NCI-H524 treated with DMSO at 0.1 percent for 48 hours (cell line): ENCODE results near the gene SLC12A4.

Experiments
- DNase-seq: peaks from one replicate; lab custom pipeline; 2025; lab: John Stamatoyannopoulos, UW

SLC12A4 gene

DNA sequence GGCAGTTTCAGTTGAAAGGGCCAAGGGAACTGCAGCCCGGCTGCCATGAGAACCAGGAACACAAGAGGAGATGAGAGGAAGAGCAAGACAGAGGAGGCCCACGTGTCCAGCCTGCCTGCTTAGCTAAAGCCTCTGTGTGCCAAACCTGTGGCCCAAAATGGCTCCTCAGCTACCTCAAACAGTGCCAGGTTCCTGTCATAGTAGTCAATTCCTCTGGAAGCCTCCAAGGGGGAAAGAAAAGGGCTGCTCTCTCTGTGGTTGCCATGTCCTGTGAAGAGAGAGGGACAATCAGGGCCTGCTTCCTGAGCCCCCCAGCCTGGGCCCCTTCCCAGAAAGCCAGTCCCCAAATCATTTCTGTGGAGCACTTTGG, 5.2 kb downstream of the SLC12A4 start:
- no peak for DNase-seq

DNA sequence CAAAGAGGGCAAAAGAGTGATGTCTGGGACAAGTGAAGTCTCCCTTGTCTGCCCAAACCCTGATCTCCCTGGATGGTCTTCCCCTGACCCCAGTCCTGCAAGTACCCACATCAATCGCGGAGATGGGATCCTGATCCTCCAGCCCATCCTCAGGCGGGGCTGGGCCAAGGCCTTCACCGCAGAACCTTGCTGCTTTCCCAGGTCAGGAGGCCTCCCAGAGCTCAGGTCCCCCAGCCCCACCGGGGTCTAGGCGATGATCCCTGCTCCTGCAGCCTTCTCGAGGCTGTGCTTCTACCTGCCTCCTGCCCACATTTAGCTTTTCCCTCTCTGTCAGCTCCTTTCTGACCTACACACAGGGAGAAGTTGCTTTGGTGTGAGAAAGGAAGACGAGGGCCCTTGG, 6.3 kb downstream of the SLC12A4 start:
- DNase-seq = no peak

DNA sequence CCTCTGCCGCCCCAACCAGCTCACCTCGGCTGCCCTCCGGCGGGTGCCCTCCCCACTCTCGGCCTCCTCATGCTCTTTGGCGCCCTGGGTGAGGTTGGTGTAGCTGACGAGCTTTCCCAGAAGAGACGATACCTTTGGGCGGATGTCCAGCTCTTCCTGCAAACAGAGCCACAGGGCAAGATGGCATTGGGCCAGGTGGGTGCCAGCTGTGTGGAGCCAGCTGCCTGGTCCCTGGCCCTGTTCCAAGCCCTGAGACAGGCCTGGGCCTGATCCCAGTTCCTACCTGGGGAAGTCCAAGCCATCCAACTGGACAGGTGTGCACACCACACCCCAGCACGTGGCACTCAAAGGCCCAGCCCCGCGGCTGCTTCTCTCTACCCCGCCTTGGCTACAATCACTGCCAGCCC, 6.9 kb downstream of the SLC12A4 start:
- no peak for DNase-seq

DNA sequence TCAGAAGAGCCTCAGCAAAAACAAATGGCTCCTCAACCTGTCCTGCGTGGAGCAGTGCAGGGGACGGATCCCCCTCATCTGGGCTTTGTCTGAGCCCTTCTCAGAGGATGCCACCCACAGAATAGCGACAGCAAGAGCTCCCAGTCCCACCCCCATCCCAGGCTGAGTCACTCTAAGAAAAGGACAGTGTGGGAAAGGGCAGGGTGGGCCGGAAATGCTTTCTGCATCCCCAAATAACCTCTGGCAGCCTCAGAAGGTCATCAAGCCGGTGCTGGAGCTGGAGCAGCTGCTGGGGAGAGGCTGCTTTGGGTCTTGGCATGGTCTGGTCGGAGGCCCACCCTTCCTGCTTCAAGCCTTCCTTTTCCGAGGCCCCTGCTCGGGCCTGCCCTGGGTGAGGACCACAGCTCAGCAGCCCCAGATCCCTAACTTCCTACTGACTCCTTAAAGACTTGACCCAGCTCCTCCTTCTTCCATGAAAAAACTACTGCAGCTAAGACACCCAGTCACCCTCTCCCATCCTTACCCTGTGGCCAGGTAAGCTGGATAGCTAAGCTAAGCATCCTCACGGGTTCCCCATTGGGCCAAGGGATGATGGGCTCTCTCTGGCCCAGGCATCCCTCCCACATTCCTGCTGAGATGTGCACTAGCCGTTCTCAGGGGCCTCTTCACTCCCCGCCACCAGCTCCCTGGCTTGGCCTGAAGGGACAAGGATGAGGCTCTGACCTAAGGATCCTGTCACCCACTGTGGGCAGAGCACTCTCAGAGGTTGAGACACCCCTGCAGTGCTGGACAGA, 8.7 kb downstream of the SLC12A4 start:
- no peak for DNase-seq

DNA sequence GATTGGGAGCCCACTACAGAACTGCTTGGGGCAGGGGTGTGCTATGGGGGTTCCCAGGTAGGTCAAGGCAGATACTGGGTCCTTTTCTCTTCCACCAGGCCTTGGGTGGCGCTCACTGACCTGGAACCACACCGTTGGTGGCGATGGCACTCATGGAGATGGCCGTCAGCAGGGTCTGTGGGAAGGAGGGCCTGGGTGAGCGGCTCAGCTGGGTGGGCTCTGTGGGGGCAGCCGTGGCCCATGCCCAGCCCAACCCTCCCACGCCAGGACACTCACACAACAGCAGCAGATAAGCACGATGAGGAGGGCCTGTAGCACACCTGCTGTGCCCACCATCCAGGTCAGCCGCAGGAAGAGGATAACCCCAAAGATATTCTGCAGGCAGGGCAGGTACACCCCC, 10.8 kb downstream of the SLC12A4 start:
- no peak for DNase-seq

DNA sequence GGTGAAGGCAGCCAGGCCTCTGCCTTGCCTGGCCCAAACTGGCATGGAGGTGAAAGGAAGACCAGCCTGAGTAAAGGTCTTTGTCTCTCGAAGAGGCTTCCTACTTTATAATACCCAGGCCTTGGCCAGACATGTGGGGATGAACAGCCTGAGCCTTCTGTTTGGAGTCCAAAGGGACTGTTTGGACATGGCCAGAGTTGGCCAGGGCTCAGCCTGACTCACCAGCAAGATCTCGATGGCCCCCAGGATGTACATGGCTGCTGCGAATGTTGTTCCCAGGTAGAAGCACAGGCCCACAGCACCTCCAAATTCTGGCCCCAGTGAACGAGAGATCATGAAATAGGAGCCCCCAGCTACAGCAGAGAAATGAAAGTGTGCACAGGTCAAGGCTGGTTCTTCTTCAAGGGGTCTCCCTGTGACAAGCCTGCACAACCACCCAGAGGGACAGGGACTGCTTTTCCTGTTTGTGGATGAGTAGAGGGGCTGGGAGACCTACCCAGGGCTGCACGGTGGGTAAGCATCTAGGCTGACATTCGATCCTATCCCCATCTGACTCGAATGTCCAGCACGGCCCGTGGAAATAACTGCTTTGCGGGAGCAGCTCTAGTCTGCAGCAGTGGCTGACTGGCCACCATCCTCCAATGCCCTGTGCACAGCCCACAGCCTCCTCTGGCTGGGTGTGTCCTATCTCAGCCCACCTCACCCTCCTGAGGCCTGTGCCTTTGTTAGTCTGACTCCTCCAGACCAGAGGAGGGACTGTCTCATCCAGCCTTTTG, 13.8 kb downstream of the SLC12A4 start:
- DNase-seq = no peak

DNA sequence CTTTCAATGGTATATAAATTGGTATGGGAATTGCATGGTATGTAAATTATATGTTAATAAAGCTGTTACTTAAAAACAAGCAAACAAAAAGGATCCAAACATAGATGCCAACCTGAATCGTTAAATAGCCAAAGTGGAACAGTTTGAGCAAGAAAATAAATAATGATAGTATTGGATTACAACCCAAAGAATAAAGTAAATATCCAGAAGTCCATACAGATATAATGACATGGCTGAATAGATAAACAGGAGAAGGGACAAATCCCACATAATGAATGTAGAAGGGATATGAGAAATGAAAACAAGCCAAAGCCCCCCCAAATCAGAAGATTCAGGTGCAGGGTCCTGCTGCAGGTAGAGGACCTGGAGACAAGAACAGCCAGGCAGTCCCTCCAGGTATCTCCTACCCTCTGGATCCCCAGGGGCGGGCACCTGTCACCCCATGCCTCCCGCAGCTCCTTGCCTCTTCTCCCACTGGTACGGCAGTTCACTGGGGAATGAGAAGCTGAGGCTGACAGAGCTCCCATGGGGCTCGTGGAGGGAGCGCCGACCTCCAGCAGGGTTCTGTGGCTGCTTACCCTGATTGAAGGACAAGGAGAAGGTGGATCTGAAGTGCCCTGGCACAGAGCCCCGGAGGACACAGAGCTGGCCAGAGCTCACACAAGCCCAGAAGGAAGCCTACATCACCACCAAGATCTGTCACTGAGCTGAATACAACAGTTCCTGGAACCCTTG, 14.6 kb downstream of the SLC12A4 start:
- no peak for DNase-seq

DNA sequence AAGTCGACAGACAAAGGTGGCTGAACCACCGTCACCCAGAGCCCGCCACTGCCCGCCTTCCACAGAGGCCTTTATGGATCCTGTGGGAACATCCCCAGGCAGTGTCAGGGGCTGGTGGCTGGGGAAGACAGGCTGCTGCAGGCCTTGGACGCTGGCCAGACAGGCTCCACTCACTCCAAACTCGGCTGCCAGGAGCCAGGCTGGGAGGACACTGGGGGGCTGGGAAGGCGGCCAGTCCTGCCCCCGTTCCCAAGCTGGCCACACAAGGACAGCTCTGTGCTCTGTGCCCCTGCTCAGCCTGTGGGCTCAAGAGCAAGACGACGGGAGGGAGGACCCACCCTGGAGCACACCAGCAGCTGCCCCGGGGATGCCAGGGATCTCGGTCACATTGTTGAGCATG, 17.0 kb downstream of the SLC12A4 start:
- DNase-seq = no peak

DNA sequence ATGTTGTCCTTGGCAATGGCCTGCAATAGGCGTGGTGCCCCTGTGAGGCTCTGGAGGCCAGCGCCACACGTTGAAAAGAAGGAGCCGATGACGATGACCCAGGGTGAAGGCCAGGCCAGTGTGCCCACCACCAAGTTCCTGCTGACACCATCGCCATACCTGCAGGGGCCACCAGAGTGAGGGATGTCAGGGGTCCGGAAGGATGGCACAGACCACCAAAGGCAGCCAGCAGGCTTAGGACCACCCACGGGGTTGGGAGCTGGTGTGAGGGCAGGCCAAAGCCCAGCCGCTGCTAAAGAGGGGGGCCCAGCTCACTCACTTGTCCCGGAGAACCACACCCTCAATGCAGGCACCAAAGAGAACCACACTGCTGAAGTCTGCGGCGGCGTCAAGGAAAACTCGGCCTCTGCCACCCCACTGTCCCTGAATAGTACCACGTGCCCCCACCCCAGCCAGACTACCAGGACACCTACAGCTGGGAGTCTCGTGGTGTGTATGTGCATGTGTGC, 18.0 kb downstream of the SLC12A4 start:
- DNase-seq = no peak

DNA sequence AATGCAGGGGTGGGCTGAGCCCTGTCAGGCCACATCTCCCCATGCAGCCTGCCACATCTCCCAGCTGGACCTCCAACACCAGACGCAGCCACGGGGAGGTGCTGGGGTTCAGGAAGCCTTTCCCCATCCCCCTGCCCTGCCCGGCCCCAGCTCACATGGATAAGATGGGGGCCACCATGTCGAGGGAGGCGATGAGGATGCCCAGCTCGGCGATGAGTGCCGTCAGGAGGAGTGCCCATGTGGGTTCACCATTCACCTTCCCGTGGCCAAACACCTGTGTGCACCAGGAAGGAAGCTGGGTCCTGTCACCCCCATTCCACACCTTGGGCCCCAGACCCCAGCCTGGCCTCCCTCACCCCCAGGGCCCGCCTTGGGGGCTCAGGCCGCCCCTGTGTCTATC, 18.8 kb downstream of the SLC12A4 start:
- no peak for DNase-seq

DNA sequence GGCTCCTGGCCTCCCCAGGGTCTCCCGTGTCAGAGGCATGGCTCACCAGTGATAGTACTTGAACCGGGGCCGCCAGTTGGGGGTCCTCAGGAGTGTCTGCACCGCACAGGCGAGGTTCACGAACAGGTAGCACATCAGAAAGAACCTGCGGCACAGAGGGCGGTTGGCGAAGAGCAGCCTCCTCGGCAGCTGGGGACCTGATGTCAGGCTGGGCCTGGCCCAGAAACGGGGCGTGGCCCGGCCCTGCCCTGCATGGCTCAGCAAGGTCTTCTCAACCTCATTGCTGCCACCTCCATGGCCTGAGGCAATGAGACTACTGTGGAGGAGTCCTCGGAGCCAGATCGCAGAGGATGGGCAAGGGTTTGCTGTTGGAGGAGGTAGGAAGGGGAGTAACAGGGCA, 20.4 kb downstream of the SLC12A4 start:
- no peak for DNase-seq

DNA sequence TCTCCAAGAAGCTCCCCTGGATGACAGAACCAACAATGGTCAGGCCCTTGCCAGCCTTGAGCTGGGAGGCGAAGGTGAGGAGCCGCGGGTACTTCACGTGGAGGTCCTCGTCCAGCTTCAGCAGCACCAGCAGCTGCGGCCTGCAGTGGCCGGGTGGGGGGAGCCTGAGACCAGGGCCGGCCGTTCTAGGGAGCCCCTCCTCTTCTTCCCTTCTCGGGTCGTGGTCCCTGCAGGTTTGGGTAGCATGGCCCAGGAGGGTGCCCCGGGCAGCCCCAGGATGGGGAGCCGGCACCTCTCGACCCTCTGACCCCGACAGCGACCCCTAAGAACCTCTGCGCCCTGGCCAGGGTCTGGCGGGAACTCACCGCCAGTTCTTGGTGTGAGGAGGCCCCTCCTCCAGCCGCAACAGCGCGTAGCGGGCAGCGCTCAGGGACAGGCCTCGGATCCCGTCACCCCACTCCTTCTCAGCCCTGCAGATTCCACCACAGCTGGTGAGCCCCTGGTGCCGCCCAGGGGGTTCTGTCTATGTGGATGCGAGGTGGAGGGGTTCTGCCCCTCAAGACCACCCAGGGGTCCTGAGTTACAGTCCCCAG, 21.4 kb downstream of the SLC12A4 start:
- DNase-seq = no peak

DNA sequence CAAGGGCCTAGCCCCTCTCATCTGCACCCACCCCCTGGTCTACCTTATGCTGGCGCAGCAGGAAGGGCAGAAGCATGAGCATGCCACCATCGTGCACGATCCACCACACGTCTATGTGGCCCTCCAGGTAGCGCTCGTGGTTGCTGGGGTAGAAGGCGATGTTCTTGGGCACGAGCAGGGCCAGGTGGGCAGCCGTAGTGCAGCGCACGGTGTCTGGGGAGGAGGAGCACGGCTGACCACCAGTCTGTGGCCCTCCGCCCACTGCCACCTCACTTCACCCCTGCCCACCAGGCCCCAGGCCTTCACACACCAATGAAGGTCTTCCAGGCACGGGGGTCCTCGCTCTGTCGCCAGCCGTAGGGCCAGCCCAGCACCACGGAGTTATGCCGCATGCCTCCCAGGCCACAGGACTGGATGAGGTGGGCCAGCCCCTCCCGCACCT, 22.3 kb downstream of the SLC12A4 start:
- no peak for DNase-seq

DNA sequence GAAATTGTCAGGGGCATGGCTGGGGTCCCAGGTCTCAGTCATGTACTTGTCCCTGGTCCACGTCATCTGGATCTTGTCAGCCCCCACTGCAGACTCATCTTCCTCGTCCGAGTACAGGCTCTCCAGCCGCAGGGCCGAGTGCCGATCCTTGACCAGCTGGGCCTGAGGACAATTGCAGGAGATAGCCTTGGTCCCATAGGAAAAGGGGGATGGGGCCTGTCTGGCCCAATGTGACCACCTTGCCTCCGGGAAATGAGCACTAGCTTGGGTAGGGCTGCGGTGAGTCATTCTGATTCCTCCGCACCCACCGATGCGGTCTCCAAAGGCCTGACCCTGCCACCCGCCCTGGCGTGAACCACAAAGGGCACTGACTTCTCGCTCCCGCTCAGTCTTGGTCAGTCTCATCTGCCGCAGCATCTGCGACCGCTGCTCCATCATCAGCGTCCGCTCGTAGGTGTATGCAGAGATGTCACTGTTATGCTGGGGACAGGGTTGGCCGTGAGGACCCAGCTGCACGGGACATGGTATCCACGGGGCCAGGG, 23.0 kb downstream of the SLC12A4 start:
- DNase-seq = no peak

DNA sequence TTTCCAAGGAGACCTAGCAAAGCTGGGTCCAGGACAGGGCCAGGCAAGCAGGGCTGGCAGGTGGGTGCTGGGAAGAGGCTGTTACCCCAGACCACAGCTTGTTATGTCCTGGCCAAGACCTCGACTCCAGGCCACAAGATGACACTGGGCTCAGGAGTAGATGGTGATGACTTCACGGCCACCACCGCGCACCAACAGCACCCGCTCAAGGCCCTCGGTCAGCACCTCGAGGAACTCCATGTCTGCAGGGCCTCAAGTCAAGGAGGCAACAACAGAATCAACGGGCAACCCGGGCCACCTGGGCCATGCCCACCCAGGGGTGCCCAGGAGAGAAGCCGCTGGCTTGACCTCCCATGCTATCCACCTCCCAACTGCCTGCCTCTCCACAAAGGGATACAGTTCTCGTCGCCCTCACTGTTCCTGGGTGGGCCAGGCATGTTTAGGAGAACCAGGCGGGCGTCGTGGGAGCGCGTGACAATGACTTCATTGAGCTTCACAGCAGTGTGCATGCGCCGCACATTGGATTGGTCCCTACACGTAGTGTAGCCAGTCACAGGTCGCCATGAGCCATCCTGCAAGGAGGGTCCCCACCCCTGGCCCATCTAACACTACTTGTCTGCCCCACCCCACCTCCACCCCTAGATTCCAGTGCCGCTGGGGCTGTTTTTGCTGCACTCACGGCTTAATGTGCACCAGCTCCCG, 23.6 kb downstream of the SLC12A4 start:
- DNase-seq = no peak

DNA sequence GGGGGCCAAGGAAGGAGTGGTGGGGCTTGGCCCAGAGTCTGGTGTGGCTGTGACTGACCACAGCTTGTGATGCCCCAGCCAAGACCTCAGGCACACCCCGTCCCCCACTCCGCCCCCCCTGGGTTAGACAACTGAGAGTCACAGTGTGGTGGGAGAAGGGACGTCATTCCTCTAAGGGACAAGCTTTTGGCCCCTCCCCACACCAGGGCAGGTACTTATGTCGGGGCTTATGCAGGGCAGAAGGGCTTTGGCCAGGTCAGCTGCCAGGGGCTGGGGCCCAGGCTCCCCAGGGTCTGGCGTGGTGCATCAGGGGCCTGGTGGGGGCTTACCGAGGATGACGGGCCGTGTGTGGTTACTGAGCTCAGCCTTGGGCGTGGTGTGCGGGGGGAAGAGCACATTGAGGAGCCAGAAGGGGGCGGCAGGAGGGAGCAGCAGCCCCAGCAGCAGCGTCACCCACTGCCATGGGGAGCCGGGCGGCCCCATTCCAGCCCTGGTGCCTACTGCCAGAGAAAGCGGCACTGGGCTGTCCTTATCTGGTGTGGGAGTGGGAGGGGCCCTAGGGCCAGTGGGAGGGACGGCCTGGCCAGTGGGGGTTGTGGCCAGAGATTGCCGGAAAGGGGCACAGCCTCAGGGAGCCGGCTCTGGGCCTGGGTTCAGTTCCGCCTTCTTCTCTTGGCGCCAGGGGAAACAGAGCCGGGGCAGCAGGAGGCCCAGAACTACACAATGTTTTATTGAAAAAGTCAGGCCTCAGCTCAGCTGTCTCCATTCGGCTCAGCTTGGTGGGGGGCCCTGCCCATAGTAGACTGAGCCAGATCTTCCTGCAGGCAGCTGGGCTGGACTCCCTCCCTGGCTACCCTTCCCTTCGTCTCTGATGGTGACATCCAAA, 24.6 kb downstream of the SLC12A4 start, which contains the start of gene LCAT:
Gene LCAT (minus strand): TSS at position 502 of the 886 bp plus-strand sequence. CDS start 19 bp downstream, at position 483.
- DNase-seq = no peak

DNA sequence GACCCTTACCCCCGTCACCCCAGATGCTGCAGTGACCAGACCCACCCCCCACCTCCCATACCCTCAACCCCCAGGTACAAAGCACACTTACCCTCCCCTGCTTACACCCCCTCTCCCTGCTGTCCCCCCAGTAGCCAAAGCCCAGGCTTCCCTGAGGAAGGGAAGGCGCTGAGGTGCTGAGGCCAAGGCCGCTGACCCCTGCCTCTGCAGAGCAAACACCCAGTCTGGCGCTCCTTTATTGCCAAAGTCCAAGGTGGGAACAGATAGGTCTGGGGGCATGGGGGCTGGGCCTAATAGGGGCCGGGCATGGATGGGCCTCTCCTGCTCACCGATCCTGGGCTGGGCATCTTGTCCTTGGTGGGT, 25.2 kb downstream of the SLC12A4 start:
- DNase-seq = no peak

DNA sequence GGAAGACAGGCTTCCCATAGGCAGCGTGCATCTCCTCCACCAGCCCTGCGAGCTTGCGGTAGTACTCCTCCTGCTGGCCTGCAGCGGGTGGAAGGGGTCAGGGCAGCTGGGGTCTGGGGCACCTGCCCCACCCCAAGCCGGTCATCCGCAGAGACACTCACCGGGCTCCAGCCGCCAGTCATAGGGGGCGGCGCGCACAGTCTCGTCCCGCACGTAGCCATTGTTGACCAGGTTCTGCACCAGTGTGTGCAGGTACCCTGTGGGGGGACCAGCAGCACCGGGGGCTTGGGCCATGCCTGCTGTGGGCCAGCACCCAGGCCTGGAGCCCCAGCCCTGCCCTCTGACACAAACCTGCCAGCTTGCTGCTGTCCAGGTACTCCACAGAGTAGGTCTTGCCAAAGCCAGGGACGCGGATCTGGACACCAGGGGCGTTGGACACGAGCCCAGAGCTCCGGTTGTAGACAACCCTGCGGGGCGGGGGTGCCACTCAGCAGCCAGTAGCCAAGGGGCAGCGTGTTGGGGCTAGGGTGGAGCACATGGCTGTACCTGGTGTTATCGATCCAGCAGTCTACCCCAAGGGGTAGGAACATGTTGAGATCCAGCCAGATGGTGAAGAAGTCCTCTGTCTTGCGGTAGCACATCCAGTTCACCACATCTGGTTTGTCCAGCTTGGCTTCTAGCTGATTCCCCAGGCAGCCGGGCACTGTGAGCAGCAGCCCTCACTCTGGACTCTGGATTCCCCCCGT, 25.8 kb downstream of the SLC12A4 start:
- no peak for DNase-seq

DNA sequence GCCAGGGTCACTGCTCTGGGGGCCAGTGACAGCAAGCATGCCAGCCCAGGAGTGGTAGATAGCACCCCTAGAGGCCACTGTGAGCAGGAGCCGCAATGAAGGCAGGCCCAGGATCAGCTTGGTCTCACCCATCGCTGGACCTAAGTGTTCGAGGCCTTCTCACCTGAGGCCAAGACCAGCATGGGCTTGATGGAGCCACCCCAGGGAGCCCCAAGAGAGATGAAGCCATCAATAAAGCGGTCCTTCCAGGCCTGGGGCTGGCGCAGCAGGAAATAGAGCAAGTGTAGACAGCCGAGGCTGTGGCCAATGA, 26.3 kb downstream of the SLC12A4 start:
- DNase-seq = no peak
